ENCODE data around the gene PRRG1.
A peak's percentile ranks its signal among the peaks of the same experiment; 100 is the strongest.

Gene PRRG1

GRCh38 chrX:37315511-37316248 lies 33.5 kb upstream of the PRRG1 start:
- Histone ChIP-seq H3K23ac (ENCODE audit: low read length) (no peak overlapping the region), H3K4ac (ENCODE audit: low read depth, low read length) (no peak overlapping the region), H3K27me3 (ENCODE audit: insufficient read depth, low read length) (no peaks in the 10 kb centered on the region), H3K18ac (ENCODE audit: low read length) (no peak overlapping the region), H3K27ac (ENCODE audit: low read depth, low read length) (no peak overlapping the region), H4K8ac (ENCODE audit: low read depth, low read length) (no peak overlapping the region), H3K4me1 (ENCODE audit: control insufficient read depth in 1 of 2, insufficient read depth in 2 of 2, low read length in 2 of 2) (peaks cover 6 to 15% of the 10 kb centered on the region in 2 experiments), H3K36me3 (ENCODE audit: control insufficient read depth in 1 of 2, insufficient read depth in 2 of 2, low read length in 2 of 2) (no peaks in the 10 kb centered on the region), H3K79me2 (ENCODE audit: control insufficient read depth, insufficient read depth, low read length, poor library complexity) (no peaks in the 10 kb centered on the region), H2BK5ac (ENCODE audit: low read depth, low read length, poor library complexity) (no peak overlapping the region), H3K14ac (ENCODE audit: low read length) (no peak overlapping the region), H3K79me1 (ENCODE audit: low read length) (peaks cover 25% of the 10 kb centered on the region), H2AFZ (ENCODE audit: insufficient read depth, low read length, poor library complexity) (no peak overlapping the region), H2BK12ac (ENCODE audit: low read length) (no peak overlapping the region), H3K9me3 (ENCODE audit: insufficient read depth, low read depth, low read length) (no peaks in the 10 kb centered on the region), H4K12ac (ENCODE audit: low read depth, low read length) (no peak overlapping the region), H3K4me2 (ENCODE audit: low read length) (no peak overlapping the region), H3K4me3 (ENCODE audit: low read depth, low read length) (no peak overlapping the region), H2BK120ac (ENCODE audit: insufficient read depth, low read length, poor library complexity) (no peak overlapping the region), H4K91ac (ENCODE audit: low read depth, low read length) (peak overlapping the region; percentile 28), H2AK5ac (ENCODE audit: low read length) (no peak overlapping the region), H3K9ac (ENCODE audit: low read length) (no peak overlapping the region)
- no CpG with 5 or more reads among the region's 4 CpGs for WGBS (ENCODE audit: extremely low coverage, insufficient coverage, insufficient read length)
- peak in 1 of 2 donors; percentile 40 for DNase-seq

GRCh38 chrX:37320541-37321203 lies 28.5 kb upstream of the PRRG1 start:
- Histone ChIP-seq H3K36me3 (ENCODE audit: control insufficient read depth in 1 of 2, insufficient read depth in 2 of 2, low read length in 2 of 2) (no peaks in the 10 kb centered on the region), H3K79me2 (ENCODE audit: control insufficient read depth, insufficient read depth, low read length, poor library complexity) (no peaks in the 10 kb centered on the region), H2BK5ac (ENCODE audit: low read depth, low read length, poor library complexity) (no peak overlapping the region), H3K18ac (ENCODE audit: low read length) (no peak overlapping the region), H4K8ac (ENCODE audit: low read depth, low read length) (no peak overlapping the region), H3K4me3 (ENCODE audit: low read depth, low read length) (no peak overlapping the region), H3K4me1 (ENCODE audit: control insufficient read depth in 1 of 2, insufficient read depth in 2 of 2, low read length in 2 of 2) (peaks cover 3 to 13% of the 10 kb centered on the region in 2 experiments), H4K12ac (ENCODE audit: low read depth, low read length) (no peak overlapping the region), H3K27me3 (ENCODE audit: insufficient read depth, low read length) (no peaks in the 10 kb centered on the region), H3K4me2 (ENCODE audit: low read length) (no peak overlapping the region), H4K91ac (ENCODE audit: low read depth, low read length) (peak overlapping the region; percentile 26), H3K9me3 (ENCODE audit: insufficient read depth, low read depth, low read length) (no peaks in the 10 kb centered on the region), H2AK5ac (ENCODE audit: low read length) (no peak overlapping the region), H3K14ac (ENCODE audit: low read length) (no peak overlapping the region), H3K4ac (ENCODE audit: low read depth, low read length) (no peak overlapping the region), H2BK12ac (ENCODE audit: low read length) (peak overlapping the region; percentile 29), H3K9ac (ENCODE audit: low read length) (no peak overlapping the region), H2AFZ (ENCODE audit: insufficient read depth, low read length, poor library complexity) (no peak overlapping the region), H3K23ac (ENCODE audit: low read length) (no peak overlapping the region), H3K79me1 (ENCODE audit: low read length) (peaks cover 22% of the 10 kb centered on the region), H2BK120ac (ENCODE audit: insufficient read depth, low read length, poor library complexity) (peak overlapping the region; percentile 44), H3K27ac (ENCODE audit: low read depth, low read length) (peak overlapping the region; percentile 57)
- no CpG with 5 or more reads among the region's 5 CpGs for WGBS (ENCODE audit: extremely low coverage, insufficient coverage, insufficient read length)
- DNase-seq: peak in 1 of 2 donors; percentile 39

GRCh38 chrX:37330642-37331041 lies 18.5 kb upstream of the PRRG1 start:
- WGBS (ENCODE audit: extremely low coverage, insufficient coverage, insufficient read length): no CpG with 5 or more reads among the region's 1 CpG

DNA sequence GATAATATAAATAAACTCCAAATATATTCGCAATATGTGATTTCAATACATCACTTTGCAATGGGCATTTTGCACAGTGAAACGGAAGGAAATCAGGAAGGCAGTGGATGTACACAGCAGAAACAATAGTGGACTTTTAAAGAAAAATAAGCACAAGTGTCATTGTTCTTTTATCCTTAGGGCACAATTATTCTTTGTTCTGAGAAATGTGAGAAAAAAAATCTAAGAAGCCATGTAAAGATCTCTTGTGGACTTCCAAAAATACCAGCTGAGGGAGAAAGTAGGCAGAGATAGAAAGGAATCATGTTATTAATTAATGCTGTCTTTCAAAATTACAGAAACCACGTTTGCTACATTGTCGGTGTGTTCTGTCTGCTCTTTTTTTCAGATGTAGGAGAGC lies 17.6 kb upstream of the PRRG1 start:
- Histone ChIP-seq H3K9ac (ENCODE audit: low read length) (no peak overlapping the region), H2BK5ac (ENCODE audit: low read depth, low read length, poor library complexity) (no peak overlapping the region), H3K36me3 (ENCODE audit: control insufficient read depth in 1 of 2, insufficient read depth in 2 of 2, low read length in 2 of 2) (no peaks in the 10 kb centered on the region), H3K4me3 (ENCODE audit: low read depth, low read length) (no peak overlapping the region), H3K79me2 (ENCODE audit: control insufficient read depth, insufficient read depth, low read length, poor library complexity) (no peaks in the 10 kb centered on the region), H2AK5ac (ENCODE audit: low read length) (no peak overlapping the region), H3K4me1 (ENCODE audit: control insufficient read depth in 1 of 2, insufficient read depth in 2 of 2, low read length in 2 of 2) (no peaks in the 10 kb centered on the region), H3K79me1 (ENCODE audit: low read length) (no peaks in the 10 kb centered on the region), H3K4me2 (ENCODE audit: low read length) (no peak overlapping the region), H3K27me3 (ENCODE audit: insufficient read depth, low read length) (no peaks in the 10 kb centered on the region), H4K91ac (ENCODE audit: low read depth, low read length) (no peak overlapping the region), H3K14ac (ENCODE audit: low read length) (no peak overlapping the region), H4K12ac (ENCODE audit: low read depth, low read length) (no peak overlapping the region), H3K9me3 (ENCODE audit: insufficient read depth, low read depth, low read length) (no peaks in the 10 kb centered on the region), H3K18ac (ENCODE audit: low read length) (no peak overlapping the region), H4K8ac (ENCODE audit: low read depth, low read length) (no peak overlapping the region), H2AFZ (ENCODE audit: insufficient read depth, low read length, poor library complexity) (no peak overlapping the region), H2BK12ac (ENCODE audit: low read length) (no peak overlapping the region), H3K4ac (ENCODE audit: low read depth, low read length) (no peak overlapping the region), H2BK120ac (ENCODE audit: insufficient read depth, low read length, poor library complexity) (no peak overlapping the region), H3K27ac (ENCODE audit: low read depth, low read length) (no peak overlapping the region), H3K23ac (ENCODE audit: low read length) (no peak overlapping the region)
- no CpG with 5 or more reads among the region's 4 CpGs for WGBS (ENCODE audit: extremely low coverage, insufficient coverage, insufficient read length)
- no peak for DNase-seq

More at GRCh38 chrX:37330642-37331041, 18.5 kb upstream of the PRRG1 start:
- H3K18ac ChIP-seq (ENCODE audit: low read length): no peak overlapping the region
- no peak overlapping the region for H2BK120ac ChIP-seq (ENCODE audit: insufficient read depth, low read length, poor library complexity)
- H3K27me3 ChIP-seq (ENCODE audit: insufficient read depth, low read length): no peaks in the 10 kb centered on the region
- H3K79me2 ChIP-seq (ENCODE audit: control insufficient read depth, insufficient read depth, low read length, poor library complexity): no peaks in the 10 kb centered on the region
- no peak overlapping the region for H2AFZ ChIP-seq (ENCODE audit: insufficient read depth, low read length, poor library complexity)
- H4K8ac ChIP-seq (ENCODE audit: low read depth, low read length): no peak overlapping the region
- H3K36me3 ChIP-seq (ENCODE audit: control insufficient read depth in 1 of 2, insufficient read depth in 2 of 2, low read length in 2 of 2): no peaks in the 10 kb centered on the region
- H4K12ac ChIP-seq (ENCODE audit: low read depth, low read length): no peak overlapping the region
- H3K79me1 ChIP-seq (ENCODE audit: low read length): no peaks in the 10 kb centered on the region
- H3K4ac ChIP-seq (ENCODE audit: low read depth, low read length): no peak overlapping the region
- no peak overlapping the region for H3K9ac ChIP-seq (ENCODE audit: low read length)
- no peak overlapping the region for H3K27ac ChIP-seq (ENCODE audit: low read depth, low read length)
- H2BK12ac ChIP-seq (ENCODE audit: low read length): no peak overlapping the region
- no peak overlapping the region for H3K4me2 ChIP-seq (ENCODE audit: low read length)
- H2BK5ac ChIP-seq (ENCODE audit: low read depth, low read length, poor library complexity): no peak overlapping the region
- H4K91ac ChIP-seq (ENCODE audit: low read depth, low read length): no peak overlapping the region
- H3K23ac ChIP-seq (ENCODE audit: low read length): no peak overlapping the region
- no peaks in the 10 kb centered on the region for H3K9me3 ChIP-seq (ENCODE audit: insufficient read depth, low read depth, low read length)
- H2AK5ac ChIP-seq (ENCODE audit: low read length): no peak overlapping the region
- no peak overlapping the region for H3K4me3 ChIP-seq (ENCODE audit: low read depth, low read length)
- DNase-seq: no peak
- no peaks in the 10 kb centered on the region for H3K4me1 ChIP-seq (ENCODE audit: control insufficient read depth in 1 of 2, insufficient read depth in 2 of 2, low read length in 2 of 2)
- H3K14ac ChIP-seq (ENCODE audit: low read length): no peak overlapping the region
